Metanephros (tissue), 1 donor: ENCODE results near the gene OR13F1. TPM values are rescaled to one million over a fixed set of nuclear protein-coding genes. Genes with fewer than 3 reads are reported as not detected.

ENCODE experiments used
- total RNA-seq: library from RNA; depleted of rRNA; stranded (reverse); fragments of >200 nt; gene quantifications from one replicate; pipeline ENCODE4 v1.2.3, GENCODE V29; 2014

Gene OR13F1
- total RNA-seq: not detected

GRCh38 chr9:104503963-104504362 lies at the start of gene OR13F1:
OR13F1 (plus strand) TSS chr9:104504263; CDS start chr9:104504263, 0 bp downstream.

GRCh38 chr9:104527109-104527508 lies 23.0 kb downstream of the OR13F1 start, which contains the start of gene OR13C4:
OR13C4 (minus strand) TSS chr9:104527209; CDS start chr9:104527209, 0 bp downstream.

GRCh38 chr9:104536756-104537155 lies 32.7 kb downstream of the OR13F1 start, which contains the start of gene OR13C3:
OR13C3 (minus strand) TSS chr9:104536856; CDS start chr9:104536723, 133 bp downstream.

Other genes with a start within 250 kb of the OR13F1 start
- not detected for gene OR13C4, start 22.9 kb downstream of the OR13F1 start, total RNA-seq
- gene OR13C3, start 32.6 kb downstream of the OR13F1 start, total RNA-seq: not detected
- not detected for gene OR13C8, start 64.9 kb downstream of the OR13F1 start, total RNA-seq
- not detected for gene OR13C5, start 95.2 kb downstream of the OR13F1 start, total RNA-seq
- 0.18 TPM for gene OR13C2, start 101.4 kb downstream of the OR13F1 start, total RNA-seq
- 0.58 TPM for gene OR13C9, start 113.9 kb downstream of the OR13F1 start, total RNA-seq
- not detected for gene OR13D1, start 190.3 kb downstream of the OR13F1 start, total RNA-seq
- 47.2 TPM for gene NIPSNAP3A, start 243.4 kb downstream of the OR13F1 start, total RNA-seq